HCT116 (cell line): ENCODE measurements around the gene BCL2L13. TPM values are rescaled to one million over a fixed set of nuclear protein-coding genes. Genes with fewer than 3 reads are reported as not detected.

Experiments used
- ATAC-seq: fragments of 200-7000 bp; cut with Tn5 transposase; 2 replicates; pipeline ENCODE4 v1.9.1; 2020; ENCODE audit warnings: mild to moderate bottlenecking, moderate library complexity
- BruUV-seq: library from RNA; stranded (reverse); fragments of 400-500 nt; replicated peaks from 2 replicates; lab custom pipeline; 2021; lab: Mats Ljungman, UMichigan
- CTCF ChIA-PET: fragments of 300-600 bp; sonication (Branson Sonifier 250); formaldehyde crosslinking; loops from one replicate; lab custom pipeline; 2021; ENCODE audit warnings: antibody characterized with exemption; lab: Charles Lee
- POLR2A ChIA-PET: fragments of 300-600, 350-600 bp; sonication (Branson Sonifier 250); formaldehyde crosslinking; loops from one replicate; lab custom pipeline; 2021; ENCODE audit warnings: antibody characterized with exemption; lab: Charles Lee
- RAD21 ChIA-PET, 2 experiments: fragments of 300-600 bp; sonication (Branson Sonifier 250); formaldehyde crosslinking; loops; one replicate each; lab custom pipeline; 2023; ENCODE audit warnings: low total read pairs in 2 of 2; ENCODE audit not compliant: uncharacterized antibody in 2 of 2, unreplicated experiment in 2 of 2, low non-redundant PET in 1 of 2; lab: Charles Lee
- DNase-seq: peaks from one replicate; pipeline ENCODE4 v3.0.0-alpha.2; 2010; ENCODE audit warnings: low read depth, low spot score
- H2AFZ ChIP-seq: fragments of 200-600 bp; shearing (Covaris generic), sonication (generic); 2 replicates; pipeline ENCODE4 v1.6.1; 2017; ENCODE audit warnings: low read depth, mixed run types, mixed read lengths, antibody characterized with exemption, low read length; ENCODE audit not compliant: poor library complexity, severe bottlenecking
- H3K27ac ChIP-seq: 2 replicates; pipeline ENCODE4 v1.5.1; 2012; ENCODE audit warnings: low read depth, low read length
- H3K27me3 ChIP-seq: fragments of 200-600 bp; sonication (generic); 2 replicates; pipeline ENCODE4 v1.6.1; 2016; ENCODE audit warnings: mixed run types, low read length, mixed read lengths; ENCODE audit not compliant: insufficient read depth
- H3K36me3 ChIP-seq, 2 experiments: fragments of 200-500 bp in 1 of 2; fragments of 200-600 bp in 1 of 2; sonication (Bioruptor generic) in 1 of 2; sonication (generic) in 1 of 2; 2 replicates each; pipeline versions ENCODE4 v1.5.1 to v1.6.1; 2014 to 2016; ENCODE audit warnings: low read length in 2 of 2, inconsistent platforms in 1 of 2, mixed read lengths in 1 of 2, mixed run types in 1 of 2; ENCODE audit not compliant: insufficient read depth in 2 of 2, control insufficient read depth in 1 of 2
- H3K4me1 ChIP-seq, 2 experiments: fragments of 200-600 bp in 1 of 2; sonication (generic) in 1 of 2; 2 replicates each; pipeline versions ENCODE4 v1.5.1 to v1.6.1; 2012 to 2017; ENCODE audit warnings: low read length in 2 of 2, inconsistent platforms in 1 of 2, mild to moderate bottlenecking in 1 of 2, mixed read lengths in 1 of 2, mixed run types in 1 of 2, moderate library complexity in 1 of 2; ENCODE audit not compliant: insufficient read depth in 2 of 2, control insufficient read depth in 1 of 2
- H3K4me2 ChIP-seq: fragments of 200-600 bp; sonication (generic); 2 replicates; pipeline ENCODE4 v1.6.1; 2017; ENCODE audit warnings: mixed run types, low read length, mixed read lengths
- H3K4me3 ChIP-seq, 2 experiments: fragments of 200-600 bp in 1 of 2; sonication (generic) in 1 of 2; replicated peaks in 1 of 2; 2 replicates each; pipeline ENCODE4 v1.5.1; 2011 to 2016; ENCODE audit warnings: low read length in 2 of 2, control low read depth in 1 of 2, low read depth in 1 of 2, mild to moderate bottlenecking in 1 of 2, mixed read lengths in 1 of 2, mixed run types in 1 of 2
- H3K79me2 ChIP-seq: fragments of 200-600 bp; sonication (generic); 2 replicates; pipeline ENCODE4 v1.6.1; 2017; ENCODE audit warnings: mild to moderate bottlenecking, mixed run types, low read length, moderate library complexity, mixed read lengths; ENCODE audit not compliant: insufficient read depth
- H3K9ac ChIP-seq: fragments of 200-600 bp; sonication (generic); 2 replicates; pipeline ENCODE4 v1.6.1; 2016; ENCODE audit warnings: low read length, mixed read lengths
- H3K9me2 ChIP-seq: fragments of 200-600 bp; sonication (generic), shearing (Covaris generic); 2 replicates; pipeline ENCODE4 v1.6.1; 2017; ENCODE audit warnings: mixed run types, mild to moderate bottlenecking, moderate library complexity; ENCODE audit not compliant: insufficient read depth
- H3K9me3 ChIP-seq, 2 experiments: fragments of 200-500 bp in 1 of 2; fragments of 200-600 bp in 1 of 2; sonication (Bioruptor generic) in 1 of 2; sonication (generic) in 1 of 2; 2 replicates each; pipeline ENCODE4 v1.6.1; 2014 to 2017; ENCODE audit warnings: low read length in 2 of 2, mixed read lengths in 2 of 2, inconsistent platforms in 1 of 2, low read depth in 1 of 2, mild to moderate bottlenecking in 1 of 2, mixed run types in 1 of 2, moderate library complexity in 1 of 2; ENCODE audit not compliant: control insufficient read depth in 1 of 2, insufficient read depth in 1 of 2
- H4K20me1 ChIP-seq: fragments of 200-600 bp; sonication (generic), shearing (Covaris generic); 2 replicates; pipeline ENCODE4 v1.6.1; 2017; ENCODE audit warnings: mixed run types, mild to moderate bottlenecking, moderate library complexity; ENCODE audit not compliant: insufficient read depth
- ATF3 ChIP-seq: IDR thresholded peaks from 2 replicates; pipeline ENCODE4 v1.6.1; 2012
- CTCF ChIP-seq, 3 experiments: fragments of 200-600 bp in 1 of 3; sonication (generic) in 1 of 3; IDR thresholded peaks in 2 of 3; conservative IDR thresholded peaks in 1 of 3; 2 replicates each; pipeline ENCODE4 v1.5.1; 2012 to 2017; ENCODE audit warnings: low read depth in 2 of 3, low read length in 2 of 3, antibody characterized with exemption in 1 of 3, borderline replicate concordance in 1 of 3, control low read depth in 1 of 3, mild to moderate bottlenecking in 1 of 3, mixed read lengths in 1 of 3, mixed run types in 1 of 3, moderate library complexity in 1 of 3; ENCODE audit not compliant: insufficient read depth in 1 of 3
- EGR1 ChIP-seq: IDR thresholded peaks from 2 replicates; pipeline ENCODE4 v1.6.1; 2012; ENCODE audit warnings: low read depth
- EZH2 ChIP-seq: fragments of 200-600 bp; sonication (generic); IDR thresholded peaks from 2 replicates; pipeline ENCODE4 v1.6.1; 2017; ENCODE audit warnings: antibody characterized with exemption, mixed run types
- FOSL1 ChIP-seq: IDR thresholded peaks from 2 replicates; pipeline ENCODE4 v1.6.1; 2012; ENCODE audit warnings: low read depth
- JUND ChIP-seq: IDR thresholded peaks from 2 replicates; pipeline ENCODE4 v1.6.1; 2012
- MAX ChIP-seq: IDR thresholded peaks from 2 replicates; pipeline ENCODE4 v1.6.1; 2012
- POLR2A ChIP-seq: IDR thresholded peaks from 2 replicates; pipeline ENCODE4 v1.7.0; 2011; ENCODE audit warnings: borderline replicate concordance; ENCODE audit not compliant: insufficient read depth, insufficient read length; ENCODE audit errors: extremely low read depth
- POLR2AphosphoS5 ChIP-seq: IDR thresholded peaks from 2 replicates; pipeline ENCODE4 v1.6.1; 2011; ENCODE audit warnings: mild to moderate bottlenecking, low read depth, low read length, moderate library complexity
- RAD21 ChIP-seq: IDR thresholded peaks from 2 replicates; pipeline ENCODE4 v1.6.1; 2012; ENCODE audit warnings: low read depth, mild to moderate bottlenecking
- SP1 ChIP-seq: IDR thresholded peaks from 2 replicates; pipeline ENCODE4 v1.6.1; 2012; ENCODE audit warnings: low read depth
- SRF ChIP-seq: IDR thresholded peaks from 2 replicates; pipeline ENCODE4 v1.6.1; 2012; ENCODE audit warnings: low read depth
- TCF7L2 ChIP-seq: IDR thresholded peaks from 2 replicates; pipeline ENCODE4 v1.7.0; 2011; ENCODE audit warnings: borderline replicate concordance, inconsistent platforms; ENCODE audit not compliant: insufficient read depth, insufficient read length; ENCODE audit errors: extremely low read depth
- YY1 ChIP-seq: IDR thresholded peaks from 2 replicates; pipeline ENCODE4 v1.6.1; 2011; ENCODE audit warnings: low read length, low read depth, moderate library complexity, mild to moderate bottlenecking; ENCODE audit not compliant: insufficient replicate concordance; ENCODE audit errors: extremely low read depth
- ZFX ChIP-seq: fragments of 450-650 bp; IDR thresholded peaks from 2 replicates; pipeline ENCODE4 v1.6.1; 2017
- ZNF274 ChIP-seq: fragments of 200-500 bp; sonication (Bioruptor generic); IDR thresholded peaks from 2 replicates; pipeline ENCODE4 v1.6.1; 2014; ENCODE audit warnings: mild to moderate bottlenecking, low read depth, low read length, inconsistent platforms
- intact Hi-C: fragments of 100-400 bp; cut with micrococcal nuclease; formaldehyde crosslinking; loops from 2 replicates; pipeline ENCODE4 v1.10.0; 2022
- total RNA-seq: library from RNA; stranded (reverse); gene quantifications from one replicate; pipeline ENCODE4 v1.2.1, GENCODE V29; 2021; ENCODE audit not compliant: unreplicated experiment

The BCL2L13 gene
- total RNA-seq, 1 experiment from 2014 or later = 38.6 TPM

GRCh38 chr22:17743661-17744411, 105.3 kb downstream of the BCL2L13 start:
- ChIA-PET RAD21 (interaction anchor here in 1 of 2 experiments (1.4 kb wide), 1 partner anchor 41 kb away, joined by 4 read pairs; no protein-coding TSS in a partner anchor), CTCF (interaction anchor here (1.2 to 6.2 kb wide), 6 partner anchors 9 to 406 kb away, joined by 3 to 87 read pairs (median 4); partner anchors contain the start of gene USP18), POLR2A (no interaction called here)
- Histone ChIP-seq H3K4me2 (no peak overlapping the region), H3K27me3 (no peaks in the 10 kb centered on the region), H3K9me3 (no peaks in the 10 kb centered on the region), H3K4me1 (no peaks in the 10 kb centered on the region), H3K36me3 (no peaks in the 10 kb centered on the region; a peak in 1 of 4 replicates), H3K9me2 (no peaks in the 10 kb centered on the region), H3K9ac (no peak overlapping the region), H2AFZ (no peak overlapping the region), H4K20me1 (no peaks in the 10 kb centered on the region), H3K27ac (no peak overlapping the region), H3K79me2 (no peaks in the 10 kb centered on the region), H3K4me3 (no peak overlapping the region)
- no peak for TF ChIP-seq SRF
- TF ChIP-seq FOSL1 = no peak
- TF ChIP-seq ZFX = no peak
- no peak for TF ChIP-seq YY1
- TF ChIP-seq POLR2AphosphoS5 = no peak
- TF ChIP-seq RAD21 = no peak
- no peak for TF ChIP-seq EZH2
- TF ChIP-seq TCF7L2 = no peak
- TF ChIP-seq JUND = no peak
- no peak for TF ChIP-seq POLR2A
- no peak for TF ChIP-seq EGR1
- TF ChIP-seq ZNF274 = no peak
- TF ChIP-seq MAX = no peak
- TF ChIP-seq ATF3 = no peak
- TF ChIP-seq SP1 = no peak
- TF ChIP-seq CTCF (IDR thresholded peaks at IDR 0.05 in 2 of 3, conservative IDR thresholded peaks at IDR 0.05 in 1 of 3; ENCODE audit: borderline replicate concordance in 1 of 3, insufficient read depth in 1 of 3, low read depth in 2 of 3, low read length in 2 of 3) = no peak
- ATAC-seq = no peak
- DNase-seq = no peak
- intact Hi-C loops = loop anchor here (2.0 kb wide), 1 partner anchor 333 kb away; the partner anchor contains the start of gene PEX26
- BruUV-seq = no TSS peak
